Kidney epithelial cell (primary cell): ENCODE data around the gene AJAP1. TPM values are rescaled to one million over a fixed set of nuclear protein-coding genes. Genes with fewer than 3 reads are reported as not detected.

Source experiments
- DNase-seq: peaks from one replicate; pipeline ENCODE4 v3.0.0-alpha.2; 2010; ENCODE audit warnings: low read depth
- H3K27me3 ChIP-seq: 2 replicates; pipeline ENCODE4 v1.6.0; 2011; ENCODE audit warnings: low read length; ENCODE audit not compliant: control insufficient read depth, insufficient read depth
- H3K36me3 ChIP-seq: 2 replicates; pipeline ENCODE4 v1.5.1; 2011; ENCODE audit warnings: low read length; ENCODE audit not compliant: control insufficient read depth, insufficient read depth
- H3K4me3 ChIP-seq: 2 replicates; pipeline ENCODE4 v1.5.1; 2011; ENCODE audit warnings: low read depth, mild to moderate bottlenecking, control low read depth, low read length
- CTCF ChIP-seq: IDR thresholded peaks from 2 replicates; pipeline ENCODE4 v1.5.1; 2011; ENCODE audit warnings: mild to moderate bottlenecking, moderate library complexity, low read length, control low read depth, inconsistent platforms; ENCODE audit not compliant: insufficient read depth, poor library complexity, severe bottlenecking
- total RNA-seq: library from RNA; depleted of rRNA; stranded (reverse); fragments of >200 nt; gene quantifications from 2 replicates; pipeline ENCODE4 v1.2.3, GENCODE V29; 2015

Gene AJAP1
- total RNA-seq, 1 donor from 2014 or later, result 0.67 TPM

- no peak for TF ChIP-seq CTCF
- Histone ChIP-seq H3K36me3 (no peaks in the 10 kb centered on the region), H3K4me3 (no peak overlapping the region), H3K27me3 (no peaks in the 10 kb centered on the region)
- no peak for DNase-seq
These were observed 38.9 kb downstream of the AJAP1 start for GRCh38 chr1:4693331-4693730.

GRCh38 chr1:4693891-4694290 is 39.5 kb downstream of the AJAP1 start:
- TF ChIP-seq CTCF, result no peak
- DNase-seq, result no peak
- Histone ChIP-seq H3K36me3 (no peaks in the 10 kb centered on the region), H3K4me3 (no peak overlapping the region), H3K27me3 (no peaks in the 10 kb centered on the region)

GRCh38 chr1:4694492-4694891 is 40.1 kb downstream of the AJAP1 start:
- TF ChIP-seq CTCF, result no peak
- Histone ChIP-seq H3K4me3 (no peak overlapping the region), H3K27me3 (no peaks in the 10 kb centered on the region), H3K36me3 (no peaks in the 10 kb centered on the region)
- no peak for DNase-seq

- Histone ChIP-seq H3K27me3 (no peaks in the 10 kb centered on the region), H3K4me3 (no peak overlapping the region), H3K36me3 (no peaks in the 10 kb centered on the region)
- DNase-seq, result no peak
- TF ChIP-seq CTCF, result no peak
These were observed 40.8 kb downstream of the AJAP1 start for GRCh38 chr1:4695241-4695640.

- no peak for DNase-seq
- TF ChIP-seq CTCF, result no peak
- no peak overlapping the region for H3K4me3 ChIP-seq
These were observed 41.8 kb downstream of the AJAP1 start for GRCh38 chr1:4696161-4696745.

GRCh38 chr1:4696753-4697152 is 42.3 kb downstream of the AJAP1 start:
- no peak for DNase-seq
- no peak overlapping the region for H3K4me3 ChIP-seq

More at GRCh38 chr1:4696161-4696745, 41.8 kb downstream of the AJAP1 start:
- Histone ChIP-seq H3K27me3 (no peaks in the 10 kb centered on the region), H3K36me3 (no peaks in the 10 kb centered on the region)

More at GRCh38 chr1:4696753-4697152, 42.3 kb downstream of the AJAP1 start:
- no peaks in the 10 kb centered on the region for H3K27me3 ChIP-seq
- no peaks in the 10 kb centered on the region for H3K36me3 ChIP-seq
- TF ChIP-seq CTCF, result no peak
